Omental fat pad (tissue), 4 donors: Measurements from ENCODE around the gene SLC51B. TPM values are rescaled to one million over a fixed set of nuclear protein-coding genes. Genes with fewer than 3 reads are reported as not detected.
"Not testable (repeated sequence)": the region's sequence is repeated elsewhere in the genome, so short reads cannot be mapped to it uniquely, and the experiment has no call there.

ENCODE experiments used
- ATAC-seq: fragments of 150-250 bp; one replicate; pipeline ENCODE4 v1.9.1; 2016; ENCODE audit warnings: mild to moderate bottlenecking, moderate library complexity; ENCODE audit not compliant: low FRiP score
- DNase-seq: peaks from one replicate; pipeline ENCODE4 v3.0.0-alpha.2; 2019; ENCODE audit warnings: low spot score
- CTCF ChIP-seq, 3 donors: fragments of 450-650 bp; IDR thresholded peaks; one replicate each; pipeline ENCODE4 v1.5.1; 2016 to 2017; ENCODE audit warnings: antibody characterized with exemption in 3 of 3, mild to moderate bottlenecking in 3 of 3, moderate library complexity in 2 of 3
- total RNA-seq, 4 donors: library from RNA; depleted of rRNA; stranded (reverse); fragments of >200 nt; gene quantifications; one replicate each; pipeline ENCODE4 v1.1.0, GENCODE V29; 2016

SLC51B gene
- total RNA-seq, 4 donors from 2014 or later: not detected

- no peak for TF ChIP-seq CTCF (IDR thresholded peaks at IDR 0.05)
- ATAC-seq (no peak), DNase-seq (no peak)
These were observed 3.4 kb upstream of the SLC51B start for GRCh38 chr15:65041787-65042186.

GRCh38 chr15:65042776-65043327 is 2.3 kb upstream of the SLC51B start:
- DNase-seq: no peak
- ATAC-seq: peak; percentile 27
- no peak for TF ChIP-seq CTCF (IDR thresholded peaks at IDR 0.05)

- peak; percentile 72 for ATAC-seq
- not testable (repeated sequence) for DNase-seq
These were observed 969 bp upstream of the SLC51B start for GRCh38 chr15:65044218-65044617.

- no peak for TF ChIP-seq CTCF (IDR thresholded peaks at IDR 0.05)
- DNase-seq (no peak), ATAC-seq (no peak)
These were observed 3.1 kb downstream of the SLC51B start for GRCh38 chr15:65048241-65048640.

GRCh38 chr15:65049418-65049840 is 4.2 kb downstream of the SLC51B start:
- DNase-seq (peak; percentile 86), ATAC-seq (peak; percentile 82)

GRCh38 chr15:65050270-65050669 is 5.1 kb downstream of the SLC51B start:
- ATAC-seq: no peak
- no peak for DNase-seq
- no peak for TF ChIP-seq CTCF (IDR thresholded peaks at IDR 0.05)

More at GRCh38 chr15:65049418-65049840, 4.2 kb downstream of the SLC51B start:
- TF ChIP-seq CTCF (IDR thresholded peaks at IDR 0.05): no peak

GRCh38 chr15:65051266-65051665 is 6.1 kb downstream of the SLC51B start:
- ATAC-seq (no peak), DNase-seq (no peak)
- no peak for TF ChIP-seq CTCF (IDR thresholded peaks at IDR 0.05)
